ENCODE measurements around the gene DNM3. TPM values are rescaled to one million over a fixed set of nuclear protein-coding genes. Genes with fewer than 3 reads are reported as not detected.

Gene DNM3
- total and polyA plus RNA-seq, 2 donors (not counting 3 experiments of a cell fraction or from before 2014, with no cell fraction given), result 1.4 to 2.5 TPM

- no peak overlapping the region for H2AFZ ChIP-seq (ENCODE audit: low read depth, low read length)
- no peak overlapping the region for H3K4me3 ChIP-seq (replicated peaks in 1 of 3; ENCODE audit: insufficient read depth in 1 of 3, low read depth in 1 of 3, low read length in 3 of 3)
- H3K79me2 ChIP-seq (ENCODE audit: control insufficient read depth, insufficient read depth, low read length), result no peaks in the 10 kb centered on the region
- no peaks in the 10 kb centered on the region for H3K27me3 ChIP-seq (ENCODE audit: control insufficient read depth in 2 of 2, insufficient read depth in 2 of 2, low read length in 2 of 2)
- H3K9me3 ChIP-seq (replicated peaks; ENCODE audit: control insufficient read depth, insufficient read depth, low read length), result no peaks in the 10 kb centered on the region
- no peak overlapping the region for H3K27ac ChIP-seq (ENCODE audit: insufficient read depth, low read depth, low read length)
- DNase-seq (ENCODE audit: low read depth, low spot score) (no peak), FAIRE-seq (no peak)
- no peaks in the 10 kb centered on the region for H3K9me1 ChIP-seq (replicated peaks; ENCODE audit: control insufficient read depth, extremely low read depth, insufficient read depth, low read length)
- H3K9ac ChIP-seq (replicated peaks; ENCODE audit: extremely low read depth, insufficient read depth, low read length), result no peak overlapping the region
- ChIA-PET POLR2A (no interaction called here), CTCF (interaction anchor here (1.0 to 1.8 kb wide), 3 partner anchors 25 to 371 kb away, joined by 3 to 8 read pairs (median 5); no protein-coding TSS in a partner anchor)
- intact Hi-C loops (cut with micrococcal nuclease) (no loop called here), dilution Hi-C loops (cut with MboI; ENCODE audit: extremely low pct_ligation_motif_present, low sequenced_read_pairs) (no loop called here)
- no peaks in the 10 kb centered on the region for H4K20me1 ChIP-seq (replicated peaks; ENCODE audit: control insufficient read depth, extremely low read depth, insufficient read depth, low read length)
- no peak overlapping the region for H3K4me2 ChIP-seq (ENCODE audit: insufficient read depth, low read length)
- no peaks in the 10 kb centered on the region for H3K36me3 ChIP-seq (ENCODE audit: control insufficient read depth in 2 of 2, extremely low read depth in 1 of 2, insufficient read depth in 2 of 2, low read length in 2 of 2)
- H3K4me1 ChIP-seq (ENCODE audit: control insufficient read depth, extremely low read depth, insufficient read depth, low read length), result no peaks in the 10 kb centered on the region
- TF ChIP-seq EZH2 (IDR thresholded peaks at IDR 0.05; ENCODE audit: borderline replicate concordance, low read depth, low read length, severe bottlenecking), result no peak
- no peak for TF ChIP-seq JUN (IDR thresholded peaks at IDR 0.05; ENCODE audit: borderline replicate concordance, insufficient read depth, insufficient read length, low read depth)
- TF ChIP-seq CTCF (IDR thresholded peaks at IDR 0.05; ENCODE audit: extremely low read depth in 1 of 2, insufficient read depth in 1 of 2, low read depth in 1 of 2, low read length in 2 of 2), result no peak
- TF ChIP-seq GATA2 (IDR thresholded peaks at IDR 0.05; ENCODE audit: insufficient read depth, insufficient read length, low read depth, low read length), result no peak
- no TSS peak for BruUV-seq (replicated peaks)
These were observed 532.6 kb downstream of the DNM3 start for GRCh38 chr1:172373864-172374263.

GRCh38 chr1:172375211-172375631 is 533.9 kb downstream of the DNM3 start:
- no peak overlapping the region for H3K4me3 ChIP-seq (replicated peaks in 1 of 3; ENCODE audit: insufficient read depth in 1 of 3, low read depth in 1 of 3, low read length in 3 of 3)
- no peak overlapping the region for H3K4me2 ChIP-seq (ENCODE audit: insufficient read depth, low read length)
- dilution Hi-C loops (cut with MboI; ENCODE audit: extremely low pct_ligation_motif_present, low sequenced_read_pairs), result no loop called here
- H2AFZ ChIP-seq (ENCODE audit: low read depth, low read length), result no peak overlapping the region
- DNase-seq (ENCODE audit: low read depth, low spot score), result no peak
- H3K79me2 ChIP-seq (ENCODE audit: control insufficient read depth, insufficient read depth, low read length), result no peaks in the 10 kb centered on the region
- no TSS peak for BruUV-seq (replicated peaks)
- ChIA-PET CTCF (interaction anchor here (1.3 kb wide), 1 partner anchor 24 kb away, joined by 7 read pairs; no protein-coding TSS in a partner anchor), POLR2A (no interaction called here)
- intact Hi-C loops (cut with micrococcal nuclease), result no loop called here
- H3K9me3 ChIP-seq (replicated peaks; ENCODE audit: control insufficient read depth, insufficient read depth, low read length), result no peaks in the 10 kb centered on the region
- FAIRE-seq, result no peak
- H4K20me1 ChIP-seq (replicated peaks; ENCODE audit: control insufficient read depth, extremely low read depth, insufficient read depth, low read length), result no peaks in the 10 kb centered on the region
- H3K9ac ChIP-seq (replicated peaks; ENCODE audit: extremely low read depth, insufficient read depth, low read length), result no peak overlapping the region
- H3K4me1 ChIP-seq (ENCODE audit: control insufficient read depth, extremely low read depth, insufficient read depth, low read length), result peaks cover 2% of the 10 kb centered on the region
- no peak overlapping the region for H3K27ac ChIP-seq (ENCODE audit: insufficient read depth, low read depth, low read length)
- H3K9me1 ChIP-seq (replicated peaks; ENCODE audit: control insufficient read depth, extremely low read depth, insufficient read depth, low read length), result no peaks in the 10 kb centered on the region
- no peaks in the 10 kb centered on the region for H3K36me3 ChIP-seq (ENCODE audit: control insufficient read depth in 2 of 2, extremely low read depth in 1 of 2, insufficient read depth in 2 of 2, low read length in 2 of 2)
- TF ChIP-seq MYC (IDR thresholded peaks at IDR 0.05; ENCODE audit: low read depth, low read length), result no peak
- TF ChIP-seq GATA2 (IDR thresholded peaks at IDR 0.05; ENCODE audit: insufficient read depth, insufficient read length, low read depth, low read length), result no peak
- TF ChIP-seq MAX (IDR thresholded peaks at IDR 0.05; ENCODE audit: insufficient read depth, insufficient read length), result no peak
- no peaks in the 10 kb centered on the region for H3K27me3 ChIP-seq (ENCODE audit: control insufficient read depth in 2 of 2, insufficient read depth in 2 of 2, low read length in 2 of 2)
